Brain pericyte (primary cell): ENCODE results near the gene NXPH1.

Experiments
- DNase-seq: peaks from one replicate; pipeline ENCODE4 v3.0.0-alpha.2; 2012; ENCODE audit warnings: low read depth, low spot score

NXPH1 gene

GRCh38 chr7:8491544-8492489, 58.4 kb downstream of the NXPH1 start:
- no peak for DNase-seq

DNA sequence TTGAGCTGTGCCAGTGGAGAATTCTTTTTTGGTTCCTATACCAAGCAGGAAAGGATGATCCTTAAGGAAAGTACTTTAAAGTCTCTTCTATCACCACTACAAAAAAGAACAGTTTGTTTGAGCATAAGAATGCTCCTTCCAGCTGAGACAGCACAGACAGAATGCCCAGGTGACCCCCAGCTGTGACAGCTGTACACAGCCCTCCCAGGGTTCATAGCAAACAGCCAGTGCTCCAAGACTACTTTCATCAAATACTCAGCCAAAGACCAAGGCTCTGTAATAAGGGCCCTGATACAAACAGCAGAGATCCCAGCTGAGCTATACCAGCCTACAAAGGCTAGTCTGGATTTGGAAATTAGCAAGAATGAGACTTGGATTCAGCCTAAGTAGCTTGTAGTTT, 65.7 kb downstream of the NXPH1 start:
- DNase-seq: no peak

DNA sequence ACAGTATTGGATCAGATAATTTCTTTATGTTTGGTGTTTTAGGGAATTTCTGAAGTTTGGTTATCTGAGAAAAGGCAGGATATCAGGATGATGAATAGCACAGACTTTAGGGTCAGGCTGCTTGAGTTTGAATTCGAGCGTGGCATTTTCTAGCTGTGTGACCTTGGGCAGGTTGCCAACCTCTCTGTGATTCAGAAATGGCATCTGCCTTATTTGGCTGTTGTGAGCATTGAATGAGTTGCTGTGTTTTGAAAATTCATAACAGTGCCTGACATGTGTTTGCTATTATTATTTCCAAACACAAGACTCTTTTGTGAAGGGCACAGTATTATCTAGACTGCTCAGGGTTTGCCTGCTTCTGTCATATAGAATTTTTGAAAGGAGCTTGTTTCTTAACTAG, 66.9 kb downstream of the NXPH1 start:
- DNase-seq: no peak

DNA sequence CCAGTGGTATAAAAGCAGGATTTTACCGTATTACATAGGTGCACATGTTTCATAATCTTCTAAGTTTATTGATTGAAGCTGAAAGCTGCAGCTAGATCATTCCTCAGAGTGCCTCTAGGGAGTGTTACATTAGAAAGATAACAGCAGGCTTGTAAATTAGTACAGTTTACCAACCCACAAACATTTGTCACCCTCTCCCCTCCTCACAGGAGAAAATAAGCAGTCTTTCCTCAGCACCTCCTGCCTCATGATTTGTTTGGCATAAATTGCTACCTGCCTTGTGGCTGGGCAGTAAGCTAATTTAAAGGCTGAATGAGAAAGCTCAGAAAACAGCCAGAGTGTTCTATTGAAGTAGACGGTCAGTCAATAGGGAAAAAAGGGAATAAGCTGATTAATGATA, 74.2 kb downstream of the NXPH1 start:
- no peak for DNase-seq

DNA sequence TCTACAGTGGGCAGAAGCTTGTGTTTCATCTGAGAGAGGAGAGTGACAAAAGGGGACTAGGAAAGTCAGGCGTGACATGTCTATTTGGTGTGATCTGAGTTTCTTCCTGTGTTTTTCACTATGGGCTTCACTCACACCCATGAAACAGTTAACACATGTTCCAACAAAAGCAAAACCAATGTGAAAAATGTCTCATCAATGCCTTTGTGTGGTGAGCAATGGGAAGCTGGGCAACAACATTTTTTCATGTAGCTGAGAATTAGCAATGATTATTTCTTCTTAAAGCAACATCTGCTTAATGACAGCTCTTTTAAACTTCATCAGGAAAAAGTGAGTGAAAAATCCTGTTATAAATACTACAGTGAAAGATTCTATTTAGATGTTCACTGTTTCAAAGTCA, 76.2 kb downstream of the NXPH1 start:
- no peak for DNase-seq

DNA sequence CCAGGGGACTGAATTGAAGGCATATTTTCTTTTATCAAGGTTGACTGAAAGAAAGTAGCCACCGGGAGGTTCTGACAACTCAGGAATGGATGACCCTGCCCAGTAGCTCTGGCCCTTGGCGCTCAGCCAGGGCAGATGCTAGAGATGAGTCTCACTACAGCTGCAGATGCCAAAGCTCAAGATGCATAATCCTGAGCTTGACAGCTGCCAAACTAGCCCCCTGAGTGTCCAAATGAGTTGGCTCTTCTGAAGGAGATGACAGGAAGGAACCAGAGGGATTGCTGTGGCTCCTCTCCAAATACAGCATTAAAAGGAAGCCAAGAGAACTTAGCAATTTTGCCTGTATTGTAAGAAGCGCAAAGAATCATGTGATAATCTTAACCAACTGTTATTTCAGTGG, 78.4 kb downstream of the NXPH1 start:
- DNase-seq: no peak

DNA sequence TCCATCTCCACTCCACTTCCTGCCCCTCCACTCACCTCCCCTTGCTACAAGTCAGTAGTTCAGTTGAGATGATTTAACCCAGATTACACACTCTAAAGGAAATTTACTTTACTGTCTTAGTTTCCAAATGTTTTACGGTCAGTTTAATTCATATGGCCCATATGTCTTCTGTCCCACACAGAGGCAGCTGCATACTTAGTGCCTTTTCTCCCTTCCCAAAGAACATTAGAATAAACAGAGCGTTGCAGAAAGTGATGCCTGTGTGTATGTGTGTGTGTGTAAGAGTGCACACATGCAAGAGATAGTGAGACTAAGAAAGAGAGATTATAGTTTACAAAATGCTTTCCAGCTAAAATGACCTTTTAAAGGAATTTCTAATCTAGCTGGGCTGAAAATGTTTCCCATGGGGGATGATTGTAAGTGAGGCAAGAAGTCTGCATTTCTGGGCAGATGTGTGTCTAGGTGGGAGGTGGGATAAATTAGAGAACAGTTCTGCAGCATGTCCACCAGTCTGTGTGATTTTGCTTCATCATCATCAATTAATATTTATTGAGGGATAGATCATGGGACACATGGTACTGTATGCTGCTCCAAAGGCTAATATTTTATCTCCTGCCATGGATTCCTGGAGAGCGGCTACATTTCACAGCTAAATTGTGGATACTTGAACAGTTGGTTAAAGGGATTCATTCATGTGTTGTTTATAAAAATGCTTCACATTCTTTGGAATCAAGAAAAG, 81.5 kb downstream of the NXPH1 start:
- no peak for DNase-seq

DNA sequence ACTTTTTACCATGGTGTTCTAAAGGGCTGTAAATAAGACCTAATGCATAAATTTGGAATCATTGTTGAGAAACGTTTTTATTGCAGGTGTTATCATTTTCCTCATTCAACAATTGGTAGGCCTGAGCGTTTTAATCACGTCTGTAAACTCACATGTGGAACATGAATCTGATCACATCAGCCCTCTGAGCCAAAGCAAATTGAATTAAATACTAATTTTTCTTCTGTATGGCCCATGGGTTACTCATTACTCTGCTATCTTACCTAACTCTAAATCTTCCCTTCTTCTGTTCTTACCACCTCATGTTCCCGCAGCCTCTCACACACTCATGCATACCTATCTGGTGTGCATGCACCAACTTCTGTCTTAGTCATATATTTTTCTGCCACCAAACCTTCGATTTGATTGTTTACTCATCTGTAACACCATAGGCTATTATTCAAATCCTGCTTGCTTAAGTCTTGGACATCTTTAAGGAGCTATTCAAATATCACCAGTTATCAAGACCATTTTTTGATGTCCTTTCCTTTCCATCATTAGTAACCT, 82.3 kb downstream of the NXPH1 start:
- DNase-seq: no peak

DNA sequence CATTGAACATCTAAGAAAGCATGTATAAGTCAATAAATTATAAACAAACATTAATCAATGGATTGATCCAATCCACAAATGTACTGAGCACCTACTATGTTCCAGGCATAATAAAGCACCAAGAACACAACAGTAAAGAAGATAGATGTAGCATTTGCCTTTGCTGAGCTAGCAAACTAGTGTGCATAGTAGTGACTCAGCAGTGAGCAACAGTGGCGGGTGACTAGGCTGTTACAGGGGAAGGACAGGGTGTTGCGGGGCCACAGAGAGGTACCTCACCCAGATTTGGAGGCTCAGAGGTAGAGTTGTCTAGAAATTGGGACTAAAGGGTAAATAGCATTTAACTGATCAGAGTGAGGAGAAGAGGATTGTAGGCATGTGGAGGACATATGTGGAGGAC, 83.6 kb downstream of the NXPH1 start:
- DNase-seq: no peak

DNA sequence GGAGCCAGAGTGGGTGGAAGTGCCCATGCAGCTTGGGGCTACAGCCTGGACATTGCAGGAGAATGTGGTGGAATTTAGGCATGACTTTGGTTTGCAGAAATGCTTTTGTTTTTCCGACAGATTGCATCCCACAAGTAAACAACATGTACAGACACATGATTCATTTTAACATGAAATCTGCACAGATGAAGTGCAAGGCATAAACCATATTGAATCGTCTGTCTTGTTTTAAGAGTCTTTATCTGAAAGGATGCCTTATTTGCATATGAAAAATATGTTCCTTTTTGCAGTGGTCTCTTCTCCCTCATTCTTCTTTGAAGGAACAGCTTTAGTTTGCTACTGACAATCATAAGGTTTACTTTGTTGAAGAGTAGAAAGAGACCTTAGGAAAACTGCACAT, 94.9 kb downstream of the NXPH1 start:
- DNase-seq: no peak

DNA sequence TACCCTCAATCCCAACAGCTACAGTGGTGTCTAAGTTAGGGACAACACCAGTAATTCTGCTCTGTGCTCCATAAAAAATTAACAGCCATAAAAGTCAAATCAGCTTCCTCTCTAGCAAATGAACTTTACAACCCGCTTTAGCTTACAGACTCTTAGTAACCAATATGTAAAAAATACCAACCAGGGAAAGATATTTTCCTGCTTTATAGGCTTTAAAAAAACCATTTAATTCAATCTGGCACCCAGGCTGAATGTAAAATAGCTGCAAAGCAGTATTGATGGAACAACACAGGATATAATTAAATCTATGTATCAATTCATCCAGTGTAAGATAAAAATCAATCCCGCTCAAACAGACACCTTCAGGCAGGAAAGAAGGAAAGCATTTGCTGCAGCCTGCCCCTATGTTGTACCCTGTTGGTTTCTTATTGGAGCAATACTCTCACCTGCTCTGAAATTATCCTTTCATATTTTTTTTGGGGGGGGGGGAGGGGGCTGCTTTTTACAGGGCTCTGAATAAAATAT, 98.6 kb downstream of the NXPH1 start:
- no peak for DNase-seq

GRCh38 chr7:8536431-8536830, 103.0 kb downstream of the NXPH1 start:
- no peak for DNase-seq

DNA sequence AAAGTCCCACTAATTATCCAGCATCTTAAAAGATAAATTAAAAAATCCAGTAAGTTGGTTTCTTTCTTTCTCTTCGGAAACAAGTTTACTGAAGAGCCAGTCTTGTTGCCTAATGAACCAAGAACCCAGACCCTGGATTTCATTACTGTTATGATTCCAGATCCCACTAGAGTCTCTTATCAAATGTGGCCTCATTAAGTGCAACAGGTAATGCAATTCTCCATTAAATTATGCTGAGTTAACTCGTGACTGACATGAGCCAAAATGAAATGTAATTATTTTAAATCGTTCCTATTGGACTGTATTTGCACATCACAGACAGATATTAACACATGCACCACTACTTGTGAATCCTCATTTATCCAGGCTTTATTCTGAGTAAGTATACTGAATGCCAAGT, 115.6 kb downstream of the NXPH1 start:
- DNase-seq: no peak

DNA sequence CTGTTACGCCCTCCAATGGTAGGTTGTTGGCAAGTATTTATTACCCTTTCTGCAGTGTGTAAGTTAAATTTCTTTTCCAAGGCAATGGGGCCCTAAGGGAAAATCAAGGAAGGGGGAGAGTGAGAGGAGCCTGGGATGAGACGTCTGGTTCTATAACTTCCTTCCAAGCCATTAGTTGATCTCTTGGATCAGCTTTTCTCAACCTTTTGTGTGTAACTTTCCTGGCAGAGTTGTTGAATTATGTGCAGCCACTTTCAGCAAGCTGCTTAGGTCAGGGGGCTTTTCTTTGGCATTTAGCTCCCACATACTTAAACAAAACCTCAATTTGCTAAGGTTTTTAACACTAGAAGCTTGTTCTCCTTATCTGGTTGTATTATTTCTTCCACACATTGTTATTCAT, 127.1 kb downstream of the NXPH1 start:
- no peak for DNase-seq

DNA sequence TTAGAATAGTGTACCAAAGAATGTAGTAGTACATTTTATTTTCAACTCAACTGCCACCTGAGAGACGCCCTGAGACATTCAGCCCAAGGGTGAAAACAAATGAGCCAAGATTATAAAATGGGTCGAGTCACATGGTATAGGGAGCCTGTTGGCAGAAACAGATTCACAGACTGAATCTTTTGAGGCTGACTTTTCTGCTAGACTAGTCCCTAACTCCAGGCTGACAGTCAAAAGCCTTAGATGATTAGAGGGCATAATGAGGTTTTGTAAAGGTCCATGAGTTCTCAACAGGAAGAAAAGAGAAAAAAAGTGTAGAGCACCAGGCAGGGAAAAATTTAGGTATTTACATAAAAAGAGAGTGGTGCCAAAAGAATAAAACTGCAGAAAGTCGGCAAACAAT, 128.0 kb downstream of the NXPH1 start:
- no peak for DNase-seq

GRCh38 chr7:8564281-8564680, 130.9 kb downstream of the NXPH1 start:
- no peak for DNase-seq

- DNase-seq: no peak
Observed at GRCh38 chr7:8566016-8566415, 132.6 kb downstream of the NXPH1 start.

DNA sequence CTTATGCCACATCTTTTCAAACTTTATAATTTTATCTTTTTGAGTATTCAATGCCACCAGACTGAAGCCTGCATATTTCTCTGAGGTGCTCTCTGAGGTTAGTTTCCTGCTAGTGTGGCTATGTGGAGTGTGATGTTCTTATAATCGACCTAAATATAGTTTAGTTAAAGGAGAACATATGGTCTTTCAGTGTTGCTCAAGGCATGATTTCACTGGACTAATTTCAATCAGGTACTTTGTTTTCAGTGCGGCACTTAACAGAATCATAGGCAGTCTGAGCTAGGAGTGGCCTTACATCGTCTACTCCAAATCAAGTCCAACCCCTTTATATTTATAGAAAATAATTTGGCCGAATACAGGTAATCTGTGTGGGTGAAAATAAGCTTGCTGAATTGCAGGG, 134.2 kb downstream of the NXPH1 start:
- DNase-seq: no peak

DNA sequence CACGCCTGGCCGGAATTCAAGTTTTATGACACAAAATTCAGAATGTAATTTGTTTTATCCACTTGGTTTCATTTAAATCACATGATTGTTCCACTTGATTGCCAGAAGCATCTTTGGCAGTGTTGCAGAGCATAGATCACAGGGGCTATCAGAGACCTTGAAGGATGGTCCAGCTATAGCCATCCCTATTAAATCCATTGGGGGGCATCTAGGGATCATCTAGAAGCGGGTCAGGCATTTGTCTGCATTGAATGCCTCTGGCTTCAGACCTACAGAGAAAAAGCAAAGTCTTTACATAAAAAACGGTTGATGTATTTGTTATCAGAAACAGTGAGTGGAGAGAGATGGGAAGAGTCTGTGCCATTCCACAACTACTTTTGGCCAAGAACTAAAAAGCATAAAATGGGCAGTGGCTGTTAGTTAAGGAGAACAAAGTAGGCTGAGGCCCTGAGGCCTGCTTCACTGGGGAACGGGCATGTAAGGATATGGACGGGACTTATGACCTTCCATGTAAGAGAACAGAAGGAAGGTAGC, 146.3 kb downstream of the NXPH1 start:
- no peak for DNase-seq

GRCh38 chr7:8581842-8582241, 148.4 kb downstream of the NXPH1 start:
- DNase-seq: no peak

- no peak for DNase-seq
Observed at GRCh38 chr7:8582728-8583127, 149.3 kb downstream of the NXPH1 start.

DNA sequence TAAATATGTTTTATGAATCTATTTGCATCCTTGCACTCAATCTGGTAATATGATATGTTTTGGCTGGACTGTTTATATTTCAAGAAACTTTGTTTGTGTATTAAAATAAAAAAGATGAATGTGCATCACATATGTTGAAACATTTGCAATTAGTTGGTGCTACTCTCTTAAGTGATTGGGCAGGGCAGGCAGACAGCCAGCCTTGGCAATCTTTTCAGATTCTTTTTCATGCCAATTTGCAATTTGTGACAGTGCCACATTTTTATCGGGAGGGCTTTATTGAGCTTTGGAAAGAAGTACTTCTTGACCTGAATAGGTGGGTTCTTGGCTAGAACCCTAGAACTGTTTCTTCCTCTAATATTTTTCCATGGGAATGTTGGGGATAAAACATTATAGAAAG, 152.2 kb downstream of the NXPH1 start:
- no peak for DNase-seq
